Peyer's patch (tissue), 4 donors: ENCODE results near the gene ITPR1.

Experiments used
- CTCF ChIP-seq, 6 experiments: fragments of 450-650 bp in 4 of 6; fragments of 200-600 bp in 2 of 6; sonication (generic) in 1 of 6; IDR thresholded peaks; one replicate each; pipeline ENCODE4 v1.5.1; 2017 to 2019; ENCODE audit warnings: antibody characterized with exemption in 6 of 6, mild to moderate bottlenecking in 3 of 6, moderate library complexity in 1 of 6
- POLR2A ChIP-seq, 2 donors: fragments of 450-650 bp; IDR thresholded peaks; one replicate each; pipeline ENCODE4 v1.5.1; 2017; ENCODE audit warnings: antibody characterized with exemption in 2 of 2, mild to moderate bottlenecking in 2 of 2, moderate library complexity in 2 of 2

GRCh38 chr3:4850211-4850927, 357.2 kb downstream of the ITPR1 start:
- TF ChIP-seq CTCF (IDR thresholded peaks at IDR 0.05) (no peak), POLR2A (IDR thresholded peaks at IDR 0.05) (no peak)
